Esophagus muscularis mucosa (tissue), 4 donors: ENCODE data around the gene OR52B2.

Experiments used
- EP300 ChIP-seq: sonication (generic); formaldehyde crosslinking; IDR thresholded peaks from one replicate; pipeline ENCODE4 v1.6.1; 2017; ENCODE audit warnings: antibody characterized with exemption
- POLR2A ChIP-seq: fragments of 450-650 bp; IDR thresholded peaks from one replicate; pipeline ENCODE4 v1.6.1; 2017; ENCODE audit warnings: antibody characterized with exemption, moderate library complexity, mild to moderate bottlenecking, low read depth
- POLR2AphosphoS5 ChIP-seq, 2 donors: sonication (generic); formaldehyde crosslinking; IDR thresholded peaks; one replicate each; pipeline ENCODE4 v1.6.1; 2017; ENCODE audit warnings: antibody characterized with exemption in 2 of 2
- TF ChIP-seq, protein P1 (sequence below), 3 experiments: fragments of 200-600 bp in 2 of 3; fragments of 450-650 bp in 1 of 3; sonication (generic) in 2 of 3; IDR thresholded peaks; one replicate each; pipeline ENCODE4 v1.5.1; 2017 to 2019; ENCODE audit warnings: antibody characterized with exemption in 3 of 3, mild to moderate bottlenecking in 2 of 3, moderate library complexity in 1 of 3

DNA sequence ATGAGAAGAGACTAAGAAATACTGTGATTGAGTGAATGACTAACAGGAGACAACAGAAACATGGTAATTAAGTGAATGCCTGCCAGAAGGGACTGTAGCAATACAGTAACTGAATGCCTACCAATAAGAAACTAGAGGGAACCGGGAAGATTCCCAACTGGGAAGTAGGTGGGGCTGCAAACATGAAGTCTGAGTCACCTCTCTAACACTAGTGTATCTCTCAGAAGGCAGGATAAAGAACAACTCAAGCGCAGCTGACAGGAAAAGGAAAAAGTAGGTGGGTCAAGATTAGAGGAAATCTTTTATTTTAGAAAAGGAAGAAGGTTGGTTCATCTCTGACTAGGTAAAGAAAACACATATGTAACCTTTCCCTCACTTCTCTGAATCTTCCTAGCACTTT is 49.2 kb upstream of the OR52B2 start:
- TF ChIP-seq EP300 (no peak), POLR2AphosphoS5 (IDR thresholded peaks at IDR 0.05) (no peak), POLR2A (no peak)
- TF ChIP-seq, protein P1, sequence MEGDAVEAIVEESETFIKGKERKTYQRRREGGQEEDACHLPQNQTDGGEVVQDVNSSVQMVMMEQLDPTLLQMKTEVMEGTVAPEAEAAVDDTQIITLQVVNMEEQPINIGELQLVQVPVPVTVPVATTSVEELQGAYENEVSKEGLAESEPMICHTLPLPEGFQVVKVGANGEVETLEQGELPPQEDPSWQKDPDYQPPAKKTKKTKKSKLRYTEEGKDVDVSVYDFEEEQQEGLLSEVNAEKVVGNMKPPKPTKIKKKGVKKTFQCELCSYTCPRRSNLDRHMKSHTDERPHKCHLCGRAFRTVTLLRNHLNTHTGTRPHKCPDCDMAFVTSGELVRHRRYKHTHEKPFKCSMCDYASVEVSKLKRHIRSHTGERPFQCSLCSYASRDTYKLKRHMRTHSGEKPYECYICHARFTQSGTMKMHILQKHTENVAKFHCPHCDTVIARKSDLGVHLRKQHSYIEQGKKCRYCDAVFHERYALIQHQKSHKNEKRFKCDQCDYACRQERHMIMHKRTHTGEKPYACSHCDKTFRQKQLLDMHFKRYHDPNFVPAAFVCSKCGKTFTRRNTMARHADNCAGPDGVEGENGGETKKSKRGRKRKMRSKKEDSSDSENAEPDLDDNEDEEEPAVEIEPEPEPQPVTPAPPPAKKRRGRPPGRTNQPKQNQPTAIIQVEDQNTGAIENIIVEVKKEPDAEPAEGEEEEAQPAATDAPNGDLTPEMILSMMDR (IDR thresholded peaks at IDR 0.05): no peak
